Breast epithelium (tissue), 3 donors: Measurements from ENCODE around the gene SLC9A5.

Experiments
- CTCF ChIP-seq, 3 donors: fragments of 450-650 bp; IDR thresholded peaks; one replicate each; pipeline ENCODE4 v1.5.1; 2016 to 2017; ENCODE audit warnings: antibody characterized with exemption in 3 of 3, mild to moderate bottlenecking in 3 of 3, moderate library complexity in 3 of 3
- POLR2A ChIP-seq: fragments of 450-650 bp; IDR thresholded peaks from one replicate; pipeline ENCODE4 v1.6.1; 2016; ENCODE audit warnings: antibody characterized with exemption, mild to moderate bottlenecking, moderate library complexity

GRCh38 chr16:67235816-67236562 lies 12.8 kb upstream of the SLC9A5 start:
- TF ChIP-seq CTCF (IDR thresholded peaks at IDR 0.05) (no peak), POLR2A (no peak)
